Breast epithelium (tissue), 3 donors: Measurements from ENCODE around the gene NPTXR.

Experiments used
- POLR2A ChIP-seq: fragments of 450-650 bp; IDR thresholded peaks from one replicate; pipeline ENCODE4 v1.6.1; 2016; ENCODE audit warnings: antibody characterized with exemption, mild to moderate bottlenecking, moderate library complexity
- POLR2AphosphoS5 ChIP-seq, 3 donors: sonication (generic); formaldehyde crosslinking; IDR thresholded peaks; one replicate each; pipeline ENCODE4 v1.6.1; 2017; ENCODE audit warnings: antibody characterized with exemption in 3 of 3
- TF ChIP-seq, protein P1 (sequence below), 3 donors: fragments of 450-650 bp; IDR thresholded peaks; one replicate each; pipeline ENCODE4 v1.5.1; 2016 to 2017; ENCODE audit warnings: antibody characterized with exemption in 3 of 3, mild to moderate bottlenecking in 3 of 3, moderate library complexity in 3 of 3

DNA sequence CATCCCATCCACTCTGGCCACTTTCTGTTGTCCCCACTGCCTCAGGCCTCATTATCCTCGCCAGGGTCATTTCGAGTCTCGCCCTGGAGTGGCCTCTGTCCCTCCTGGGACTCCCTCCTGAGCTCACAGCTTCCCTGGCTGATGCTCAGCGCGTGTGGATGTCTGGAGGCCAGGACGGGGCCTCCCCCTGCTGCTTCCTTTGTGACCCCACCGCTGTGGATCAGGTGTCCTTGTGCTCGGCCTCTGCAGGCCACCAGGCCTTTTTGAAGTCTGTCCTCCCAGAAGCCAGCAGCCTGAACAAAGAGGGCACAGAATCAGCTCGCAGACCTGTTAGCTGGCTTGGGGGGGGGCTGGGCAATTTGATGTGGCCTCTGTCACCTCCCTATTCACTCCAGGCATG, 14.7 kb upstream of the NPTXR start:
- TF ChIP-seq POLR2AphosphoS5 (IDR thresholded peaks at IDR 0.05) (no peak), POLR2A (no peak)
- TF ChIP-seq, protein P1, sequence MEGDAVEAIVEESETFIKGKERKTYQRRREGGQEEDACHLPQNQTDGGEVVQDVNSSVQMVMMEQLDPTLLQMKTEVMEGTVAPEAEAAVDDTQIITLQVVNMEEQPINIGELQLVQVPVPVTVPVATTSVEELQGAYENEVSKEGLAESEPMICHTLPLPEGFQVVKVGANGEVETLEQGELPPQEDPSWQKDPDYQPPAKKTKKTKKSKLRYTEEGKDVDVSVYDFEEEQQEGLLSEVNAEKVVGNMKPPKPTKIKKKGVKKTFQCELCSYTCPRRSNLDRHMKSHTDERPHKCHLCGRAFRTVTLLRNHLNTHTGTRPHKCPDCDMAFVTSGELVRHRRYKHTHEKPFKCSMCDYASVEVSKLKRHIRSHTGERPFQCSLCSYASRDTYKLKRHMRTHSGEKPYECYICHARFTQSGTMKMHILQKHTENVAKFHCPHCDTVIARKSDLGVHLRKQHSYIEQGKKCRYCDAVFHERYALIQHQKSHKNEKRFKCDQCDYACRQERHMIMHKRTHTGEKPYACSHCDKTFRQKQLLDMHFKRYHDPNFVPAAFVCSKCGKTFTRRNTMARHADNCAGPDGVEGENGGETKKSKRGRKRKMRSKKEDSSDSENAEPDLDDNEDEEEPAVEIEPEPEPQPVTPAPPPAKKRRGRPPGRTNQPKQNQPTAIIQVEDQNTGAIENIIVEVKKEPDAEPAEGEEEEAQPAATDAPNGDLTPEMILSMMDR (IDR thresholded peaks at IDR 0.05) = no peak
